Measurements from ENCODE around the gene OGT.
"Not testable (repeated sequence)": the region's sequence is repeated elsewhere in the genome, so short reads cannot be mapped to it uniquely, and the experiment has no call there.

Gene OGT

DNA sequence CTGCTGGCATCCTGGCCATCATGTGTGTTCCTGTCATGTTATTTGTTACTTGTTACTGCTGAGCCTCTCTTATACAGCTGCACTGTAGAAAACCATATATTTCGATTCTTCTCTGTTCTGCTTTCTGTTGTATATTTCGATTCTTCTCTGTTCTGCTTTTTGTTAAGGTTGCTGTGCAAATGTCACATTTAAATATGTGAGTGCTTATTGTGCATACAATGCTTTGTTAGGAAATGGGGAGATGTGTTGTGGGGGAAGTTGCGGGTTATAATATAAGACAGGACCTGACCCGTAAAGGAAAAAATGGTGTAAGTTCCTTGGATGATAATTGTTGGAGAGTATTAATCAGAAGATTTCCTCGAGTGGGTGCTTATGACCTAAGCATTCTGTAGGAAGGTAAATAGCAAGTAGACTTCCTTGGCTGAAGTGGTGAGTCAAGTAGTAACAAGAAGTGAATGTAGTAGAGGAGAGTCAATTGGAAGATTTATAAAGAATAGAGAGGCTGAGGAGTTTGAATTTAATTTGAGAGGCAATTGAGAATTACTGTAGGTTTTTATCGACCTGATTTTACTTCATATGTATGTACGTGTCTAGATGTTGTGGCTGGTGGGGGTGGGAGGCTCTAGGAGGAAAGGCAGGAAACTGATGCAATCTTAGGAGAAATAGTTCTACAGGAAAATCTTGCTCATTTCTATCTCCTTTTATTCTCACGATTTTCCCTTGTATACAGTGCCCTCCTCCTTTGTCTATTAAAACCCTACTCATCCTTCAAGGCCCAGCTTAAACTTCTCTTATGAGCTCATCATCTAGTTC is 8.5 kb downstream of the OGT start:
- no peak for DNase-seq

DNA sequence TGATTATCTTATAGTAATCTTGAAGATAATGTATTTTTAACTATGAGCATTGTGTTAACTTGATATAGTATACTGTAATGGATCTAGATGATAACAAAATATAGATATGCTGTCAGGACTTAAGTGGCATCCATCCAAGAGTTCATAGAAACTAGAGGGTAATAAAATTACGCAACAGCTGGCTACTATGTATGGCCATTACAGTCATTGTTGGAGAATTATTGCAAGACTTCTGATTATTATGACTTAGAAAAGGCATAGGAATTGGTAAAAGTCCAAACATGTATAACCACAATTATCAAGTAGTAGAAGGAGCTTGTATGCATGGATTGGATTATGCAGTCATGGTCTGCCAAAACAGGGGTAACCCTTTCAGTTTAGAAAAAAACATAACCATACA is 9.5 kb downstream of the OGT start:
- no peak for DNase-seq

DNA sequence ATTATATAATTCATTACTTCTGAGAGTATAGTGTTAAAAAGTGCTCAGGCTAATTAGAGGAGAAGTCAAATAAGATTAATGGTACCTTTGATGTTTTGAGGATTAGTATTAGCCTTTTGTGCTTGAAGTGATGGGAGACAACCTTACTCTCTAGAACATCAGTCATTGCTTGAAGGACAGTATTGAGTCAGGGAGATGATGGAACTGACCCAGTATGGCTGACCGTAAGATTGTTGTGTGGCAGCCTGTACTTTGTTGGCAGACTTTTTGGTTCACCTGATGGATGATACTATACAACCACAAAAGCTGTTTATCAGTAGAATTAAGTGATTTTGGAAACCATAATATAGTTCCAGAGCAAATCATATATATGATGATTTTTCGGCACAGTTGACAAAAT is 9.9 kb downstream of the OGT start:
- DNase-seq = no peak

DNA sequence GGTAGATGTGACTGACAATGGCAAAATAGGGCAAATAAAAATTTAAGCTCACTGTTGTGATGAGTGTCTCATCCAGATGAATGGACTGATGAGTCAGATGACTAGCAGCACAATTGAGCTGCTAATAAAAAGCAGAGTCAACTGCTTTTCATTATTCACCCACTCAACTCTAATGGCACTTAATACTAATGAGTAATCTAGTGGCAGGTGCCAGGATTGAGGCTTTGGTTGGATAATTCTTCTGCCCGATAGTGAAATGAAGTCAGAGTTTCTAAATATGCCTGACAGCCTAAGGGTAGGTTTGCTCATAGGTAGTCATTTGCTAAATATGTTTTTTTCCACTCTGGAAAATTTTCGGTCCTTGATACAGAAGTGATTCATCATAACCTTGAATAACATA is 10.4 kb downstream of the OGT start:
- peak; percentile 31 for DNase-seq

DNA sequence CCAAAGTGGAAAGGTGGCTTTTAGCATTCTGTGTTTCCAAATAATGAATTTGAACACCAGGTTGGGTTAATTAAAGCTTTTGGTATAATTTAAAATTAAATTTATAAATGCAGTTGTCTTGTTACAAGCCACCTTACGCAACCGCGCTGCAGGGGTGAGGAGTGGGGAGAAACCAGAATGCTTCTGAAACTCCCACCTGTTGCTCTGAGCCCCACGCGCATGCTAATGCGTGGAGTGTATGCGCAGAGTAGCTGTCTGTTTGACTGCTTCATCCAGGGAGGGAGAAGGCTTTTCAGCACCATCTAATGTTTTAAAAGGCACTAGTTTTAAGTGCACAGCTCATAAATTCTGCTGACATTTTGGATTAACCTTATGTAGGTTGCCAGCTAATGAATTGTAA is 12.5 kb downstream of the OGT start:
- DNase-seq = no peak

DNA sequence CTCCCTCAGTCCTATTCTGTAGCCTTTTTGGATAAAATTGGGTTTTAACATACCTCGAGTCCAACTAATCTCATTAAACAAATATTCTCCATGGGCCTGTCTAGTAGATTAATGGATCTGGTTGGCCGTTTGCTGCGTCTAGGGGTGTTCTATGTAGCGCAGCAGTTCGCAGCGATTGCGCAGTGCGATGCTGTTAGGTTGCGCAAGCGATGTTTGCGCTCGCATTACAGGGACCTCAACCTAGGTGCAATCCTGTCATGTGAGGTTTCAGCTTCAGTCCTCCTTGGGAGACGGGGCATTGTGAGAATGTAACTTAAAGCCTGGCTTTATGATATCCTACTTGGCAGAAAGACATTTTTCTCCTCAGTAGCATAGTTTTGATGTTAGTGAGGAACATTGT is 14.0 kb downstream of the OGT start:
- DNase-seq = no peak

DNA sequence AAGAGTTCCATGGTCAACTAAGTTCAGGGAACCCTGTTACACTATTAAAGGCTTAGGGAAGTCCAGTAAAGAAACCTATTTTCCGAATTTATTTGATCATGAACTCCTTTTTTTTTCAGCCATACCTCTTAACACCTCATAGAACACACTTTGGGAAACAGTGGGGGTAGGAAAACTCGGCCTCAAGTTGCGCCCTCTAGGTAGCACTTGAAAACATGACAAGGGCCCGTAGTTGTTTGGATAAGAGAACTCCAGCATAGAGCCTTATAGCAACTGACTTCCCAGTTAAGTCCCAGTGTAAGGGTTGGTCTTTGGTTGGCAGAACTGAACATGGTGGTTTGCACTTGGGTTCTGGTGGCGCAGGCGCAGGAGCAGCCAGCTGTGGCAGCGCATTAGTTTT is 14.4 kb downstream of the OGT start:
- no peak for DNase-seq

DNA sequence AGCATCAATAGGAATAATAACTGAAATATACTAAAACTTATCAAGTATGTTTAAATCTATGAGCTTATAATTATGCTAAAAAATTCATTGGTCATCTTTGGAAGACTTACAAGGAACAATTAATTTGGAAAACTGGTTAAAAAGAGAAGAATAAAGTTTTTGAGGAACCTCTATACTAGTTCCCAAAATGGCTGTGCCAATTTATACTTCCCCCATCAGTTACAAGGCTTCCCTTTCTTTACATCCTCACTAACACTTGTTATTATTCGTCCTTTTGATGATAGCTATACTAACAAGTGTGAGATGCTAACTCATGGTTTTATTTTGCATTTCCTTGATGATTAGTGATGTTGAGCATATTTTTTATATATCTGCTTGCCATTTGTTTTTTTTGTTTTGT is 17.1 kb downstream of the OGT start:
- DNase-seq = no peak

DNA sequence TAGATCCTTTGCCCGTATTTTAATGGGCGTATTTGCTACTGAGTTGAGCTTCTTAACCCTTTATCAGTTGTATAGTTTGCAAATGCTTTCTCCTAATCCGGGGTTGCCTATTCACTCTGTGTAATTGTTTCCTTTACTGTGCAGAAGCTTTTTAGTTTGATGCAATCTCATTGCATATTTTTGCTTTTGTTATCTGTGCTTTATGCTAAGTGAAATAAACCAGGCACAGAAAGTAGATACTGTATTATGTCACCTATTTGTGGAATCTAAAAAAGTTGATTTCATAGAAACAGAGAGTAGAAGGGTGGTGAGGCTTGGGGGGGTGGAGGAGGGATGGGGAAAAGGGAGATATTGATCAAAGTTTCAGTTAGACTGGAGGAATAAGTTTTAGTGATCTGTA is 17.7 kb downstream of the OGT start:
- DNase-seq = no peak

DNA sequence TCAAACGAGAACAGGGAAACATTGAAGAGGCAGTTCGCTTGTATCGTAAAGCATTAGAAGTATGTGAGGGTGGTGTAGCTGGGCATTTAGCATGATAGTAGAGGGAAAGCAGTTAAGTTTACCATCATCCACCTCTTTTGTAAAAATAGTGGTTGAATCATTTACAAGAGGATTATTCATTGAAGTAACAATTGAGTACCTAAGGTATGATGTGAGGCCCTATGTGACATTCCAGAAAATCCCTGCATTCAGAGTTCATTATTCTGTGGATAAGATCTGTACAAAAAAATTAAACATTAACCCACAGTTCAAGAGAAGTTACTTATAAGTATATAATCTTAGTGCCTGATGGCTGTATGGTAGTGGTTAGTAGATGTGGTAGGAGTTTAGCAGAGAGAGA is 23.1 kb downstream of the OGT start:
- no peak for DNase-seq

DNA sequence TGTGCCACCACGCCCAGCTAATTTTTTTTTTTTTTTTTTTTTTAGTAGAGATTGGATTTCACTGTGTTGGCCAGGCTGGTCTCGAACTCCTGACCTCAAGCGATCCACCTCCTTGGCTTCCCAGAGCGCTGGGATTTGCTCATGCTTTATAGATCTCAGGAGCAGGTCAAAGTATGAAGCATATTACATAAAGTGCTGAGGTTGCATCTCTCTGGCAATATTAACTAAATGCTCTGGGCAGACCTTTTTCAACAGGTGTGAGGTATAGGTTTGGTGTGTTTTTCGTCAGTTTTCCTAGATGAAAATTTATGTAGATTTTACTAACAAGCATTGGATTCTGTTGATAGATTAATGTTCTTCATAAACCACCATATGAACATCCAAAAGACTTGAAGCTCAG is 26.0 kb downstream of the OGT start:
- no peak for DNase-seq

DNA sequence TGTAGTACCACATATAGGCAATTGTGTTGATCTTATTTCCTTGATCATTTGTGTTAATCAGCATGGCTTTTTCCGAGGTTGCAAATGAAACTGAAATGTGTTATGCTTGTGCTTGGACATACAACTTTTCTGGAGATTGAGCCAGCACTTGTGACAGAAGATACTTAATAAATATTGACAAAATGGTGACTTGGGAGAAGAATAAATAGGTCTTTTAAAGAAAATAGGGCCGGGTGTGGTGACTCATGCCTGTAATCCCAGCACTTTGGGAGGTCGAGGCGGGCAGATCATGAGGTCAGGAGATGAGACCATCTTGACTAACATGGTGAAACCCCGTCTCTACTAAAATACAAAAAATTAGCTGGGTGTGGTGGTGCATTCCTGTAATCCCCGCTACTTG is 26.9 kb downstream of the OGT start:
- not testable (repeated sequence) for DNase-seq

DNA sequence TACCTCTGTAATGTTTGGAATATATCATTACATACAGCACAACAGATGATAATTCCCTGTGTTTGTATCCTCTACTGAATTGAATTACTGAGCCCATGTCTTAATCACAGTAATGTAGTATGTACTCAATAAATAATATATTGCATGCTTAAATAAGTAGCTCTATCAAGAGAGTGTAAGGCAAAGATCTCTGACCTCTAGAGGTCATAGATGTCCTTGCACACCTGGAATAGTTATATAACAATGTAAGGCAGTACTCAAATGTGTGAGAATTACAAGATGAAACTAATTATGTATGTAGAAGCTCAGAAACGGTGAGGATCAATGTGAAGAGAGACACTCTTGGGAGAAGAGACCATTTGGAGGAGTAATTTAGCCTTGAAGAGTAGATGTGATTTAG is 31.0 kb downstream of the OGT start:
- no peak for DNase-seq

DNA sequence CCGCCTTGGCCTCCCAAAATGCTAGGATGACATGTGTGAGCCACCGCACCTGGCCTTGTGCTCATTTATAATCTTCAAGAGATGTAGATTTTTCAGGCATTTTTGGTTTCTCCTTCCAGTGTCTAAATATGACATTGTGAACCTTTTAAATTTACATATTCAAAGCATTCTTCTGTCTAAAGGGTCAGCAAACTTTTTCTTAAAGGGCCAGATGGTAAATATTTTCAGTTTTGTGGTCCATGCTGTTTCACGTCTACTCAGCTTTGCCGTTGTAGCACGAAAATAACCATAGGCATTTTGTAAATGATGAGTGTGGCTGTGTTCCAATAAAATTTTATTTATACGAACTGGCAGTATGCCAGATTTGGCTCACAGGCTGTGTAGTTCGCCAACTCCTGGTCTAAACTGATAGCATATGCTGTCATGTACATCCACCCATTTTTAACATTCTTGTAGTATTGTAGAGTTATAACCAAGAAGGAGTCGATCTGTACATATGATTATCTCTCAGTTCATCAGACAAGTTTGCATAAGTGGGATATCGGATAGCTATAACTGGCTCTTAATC is 32.7 kb downstream of the OGT start:
- DNase-seq = no peak

DNA sequence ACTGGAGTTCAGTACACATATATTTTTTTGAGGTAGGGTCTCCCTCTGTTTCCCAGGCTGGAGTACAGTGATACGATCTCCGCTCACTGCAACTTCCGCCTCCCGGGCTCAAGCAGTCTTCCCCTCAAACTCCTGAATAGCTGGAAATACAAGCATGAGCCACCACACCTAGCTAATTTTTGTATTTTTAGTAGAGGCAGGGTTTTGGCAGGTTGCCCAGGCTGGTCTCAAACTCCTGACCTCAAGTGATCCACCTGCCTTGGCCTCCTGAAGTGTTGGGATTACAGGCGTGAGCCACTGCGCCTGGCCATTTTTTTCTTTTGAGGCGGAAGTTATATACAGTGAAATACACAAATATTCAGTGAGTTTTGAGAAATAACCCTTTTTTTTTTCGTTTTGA is 38.5 kb downstream of the OGT start:
- not testable (repeated sequence) for DNase-seq

DNA sequence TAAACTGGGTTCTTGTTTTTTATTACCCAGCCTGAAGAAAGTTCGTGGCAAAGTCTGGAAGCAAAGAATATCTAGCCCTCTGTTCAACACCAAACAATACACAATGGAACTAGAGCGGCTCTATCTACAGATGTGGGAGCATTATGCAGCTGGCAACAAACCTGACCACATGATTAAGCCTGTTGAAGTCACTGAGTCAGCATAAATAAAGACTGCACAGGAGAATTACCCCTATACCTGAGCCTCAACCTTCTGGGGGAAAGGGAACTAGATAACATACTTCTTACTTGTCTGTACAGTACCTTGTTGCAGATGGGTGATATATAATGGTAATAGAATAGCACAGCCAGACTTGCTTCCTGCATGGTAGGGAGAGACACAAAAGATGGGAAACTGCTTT is 40.7 kb downstream of the OGT start:
- DNase-seq = no peak

DNA sequence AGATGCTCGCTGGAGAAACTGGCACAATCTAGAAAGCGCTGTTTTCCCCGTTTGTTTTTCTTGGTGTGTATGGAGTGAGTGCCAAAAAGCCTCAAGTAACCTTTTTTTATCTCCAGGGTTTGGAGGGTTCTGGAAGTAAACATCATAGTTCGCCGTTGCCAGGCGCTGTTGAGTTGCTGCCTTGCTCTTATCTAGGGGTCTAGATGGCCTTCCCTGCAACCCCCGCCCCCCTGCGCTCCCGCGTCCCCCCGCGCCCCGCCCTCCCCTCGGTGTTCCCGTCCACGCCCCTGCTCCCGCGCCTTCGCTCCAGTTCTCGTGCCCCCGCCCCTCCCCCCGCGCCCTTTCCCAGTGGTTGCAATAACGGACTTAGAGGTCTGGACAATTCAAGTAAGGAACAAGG is 44.8 kb downstream of the OGT start:
- DNase-seq = no peak

DNA sequence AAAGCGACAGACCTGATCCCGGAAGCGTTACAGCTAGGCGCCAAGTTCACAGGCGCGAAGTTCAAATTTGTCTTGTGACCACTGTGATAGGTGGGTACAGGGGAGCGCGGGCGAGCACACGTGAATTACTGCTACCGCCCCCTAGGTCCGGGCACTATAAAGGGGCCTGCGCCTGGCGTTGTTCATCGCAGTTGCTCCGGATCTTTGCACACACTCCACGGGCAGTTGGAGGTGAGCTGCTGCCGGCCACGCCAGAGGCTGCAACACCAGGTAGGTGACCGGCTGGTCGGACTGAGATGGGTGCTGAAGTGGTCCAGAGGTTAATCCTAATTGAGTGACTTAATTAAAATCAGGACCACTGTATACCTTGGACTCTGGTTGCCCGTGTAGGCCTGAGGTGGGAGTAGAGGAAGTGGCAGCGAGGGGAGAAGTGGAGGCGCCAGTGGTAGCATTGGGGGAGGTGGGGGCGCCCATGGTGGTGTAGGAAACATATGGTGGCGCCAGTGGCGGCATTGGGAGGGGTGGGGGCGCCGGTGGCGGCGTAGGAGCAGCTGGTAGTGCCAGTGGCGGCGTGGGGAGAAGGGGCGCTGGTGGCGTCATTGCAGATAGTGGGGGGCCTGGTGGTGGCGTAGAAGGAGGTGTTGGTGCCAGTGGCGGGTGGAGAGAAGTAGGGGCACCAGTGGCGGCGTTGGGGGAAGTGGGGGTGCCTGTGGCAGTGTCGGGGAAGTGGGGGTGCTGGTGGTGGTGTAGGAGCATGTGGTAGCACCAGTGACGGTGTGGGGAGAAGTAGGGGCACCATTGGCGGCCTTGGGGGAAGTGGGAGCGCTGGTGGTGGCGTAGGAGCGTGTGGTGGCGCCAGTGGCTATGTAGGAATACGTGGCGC is 45.6 kb downstream of the OGT start, which contains the start of gene GCNA:
GCNA (plus strand) TSS at position 185 of the 883 bp plus-strand sequence. CDS start 2,385 bp downstream, outside the sequence.
- DNase-seq = no peak

DNA sequence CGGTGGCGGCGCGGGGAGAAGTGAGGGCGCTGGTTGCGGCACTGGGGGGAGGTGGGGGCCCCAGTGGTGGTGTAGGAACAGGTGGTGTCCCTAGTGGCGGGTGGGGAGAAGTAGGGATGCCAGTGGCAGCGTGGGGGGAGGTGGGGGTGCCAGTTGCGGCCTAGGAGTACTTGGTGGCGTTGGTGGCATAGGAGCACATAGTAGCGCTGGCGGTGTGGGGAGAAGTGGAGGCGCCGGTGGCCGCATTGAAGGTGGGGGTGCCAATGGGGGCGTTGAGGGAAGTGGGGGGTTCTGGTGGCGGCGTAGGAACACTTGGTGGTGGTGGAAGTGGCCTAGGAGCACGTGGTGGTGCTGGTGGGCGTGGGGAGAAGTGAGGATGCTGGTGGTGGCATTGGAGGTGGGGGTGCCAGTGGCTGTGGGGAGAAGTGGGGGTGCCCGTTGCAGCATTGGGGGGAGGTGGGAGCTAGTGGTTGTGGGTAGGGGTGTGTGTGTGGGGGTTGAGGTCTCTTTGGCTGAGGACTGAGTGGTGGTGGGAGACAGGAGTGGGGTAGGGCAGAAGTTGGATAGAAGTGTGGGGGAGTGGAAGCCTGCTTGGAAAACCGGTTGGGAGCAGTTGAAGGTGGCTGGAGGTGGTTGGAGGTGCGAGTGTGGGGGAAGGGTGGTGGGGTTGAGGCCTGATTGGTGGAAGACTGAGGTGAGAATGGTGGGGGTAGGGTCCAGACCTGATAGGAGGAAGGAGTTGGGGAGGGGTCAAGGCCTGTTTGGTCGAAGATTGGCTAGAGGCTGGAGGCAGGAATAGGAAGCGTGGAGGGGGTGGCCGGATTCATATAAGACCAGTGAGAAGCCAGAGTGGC is 46.5 kb downstream of the OGT start:
- DNase-seq = no peak

DNA sequence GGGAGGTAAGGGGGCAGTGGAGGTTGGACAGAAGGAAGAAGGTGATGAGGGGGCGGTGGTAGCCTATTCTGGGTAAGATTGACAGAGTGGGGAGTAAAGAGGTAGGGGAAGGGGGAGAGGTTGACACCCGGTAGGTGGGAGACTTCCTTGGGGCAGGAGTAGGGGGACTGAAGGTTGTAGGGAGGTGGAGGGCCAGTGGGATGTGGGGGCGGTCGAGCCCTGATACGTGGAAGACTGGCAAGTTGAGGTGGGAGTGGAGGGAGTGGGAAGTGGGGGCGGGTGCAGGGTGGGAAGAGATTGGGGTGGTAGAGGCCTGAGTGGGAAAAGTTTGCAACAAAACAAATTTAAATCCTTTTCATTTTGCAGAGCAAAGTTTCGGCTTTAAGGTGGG is 47.1 kb downstream of the OGT start:
- DNase-seq = no peak

DNA sequence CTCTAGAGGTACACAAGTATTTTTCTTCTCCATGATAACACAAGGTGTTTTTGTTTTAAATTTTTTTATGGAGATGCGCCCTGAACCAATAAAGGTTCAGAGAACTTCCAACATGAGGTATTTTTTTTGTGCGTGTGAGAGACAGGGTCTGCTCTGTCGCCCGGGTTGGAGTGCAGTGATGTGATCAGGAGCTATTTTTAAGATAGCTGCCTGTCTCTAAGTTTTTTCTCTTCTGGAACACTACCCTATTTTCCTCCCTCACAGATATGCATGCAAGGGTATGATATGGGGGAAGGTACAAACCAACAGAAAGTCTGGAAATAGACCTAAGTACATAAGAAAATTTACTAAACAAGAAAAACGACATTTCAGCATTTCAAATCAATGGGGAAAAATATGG is 48.3 kb downstream of the OGT start:
- DNase-seq = no peak

DNA sequence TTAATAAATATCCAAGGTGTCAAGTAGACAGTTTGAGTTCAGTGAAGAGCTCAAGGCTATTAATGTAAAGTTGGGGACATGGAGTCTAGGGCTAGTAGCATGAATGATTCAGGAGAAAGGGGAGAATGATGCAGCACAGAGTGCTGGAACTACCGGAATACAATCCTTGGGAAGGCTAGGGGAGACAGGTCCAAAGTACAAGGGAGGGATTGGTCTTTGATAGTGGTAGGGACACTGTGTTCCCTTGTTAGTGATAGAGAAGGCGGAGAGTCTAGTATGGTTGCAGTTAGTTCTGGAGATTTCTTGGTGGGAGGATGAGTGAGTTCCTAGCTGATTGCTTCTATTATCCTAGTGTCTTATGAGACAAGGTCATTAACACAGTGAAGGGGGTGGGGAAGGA is 54.0 kb downstream of the OGT start:
- no peak for DNase-seq

DNA sequence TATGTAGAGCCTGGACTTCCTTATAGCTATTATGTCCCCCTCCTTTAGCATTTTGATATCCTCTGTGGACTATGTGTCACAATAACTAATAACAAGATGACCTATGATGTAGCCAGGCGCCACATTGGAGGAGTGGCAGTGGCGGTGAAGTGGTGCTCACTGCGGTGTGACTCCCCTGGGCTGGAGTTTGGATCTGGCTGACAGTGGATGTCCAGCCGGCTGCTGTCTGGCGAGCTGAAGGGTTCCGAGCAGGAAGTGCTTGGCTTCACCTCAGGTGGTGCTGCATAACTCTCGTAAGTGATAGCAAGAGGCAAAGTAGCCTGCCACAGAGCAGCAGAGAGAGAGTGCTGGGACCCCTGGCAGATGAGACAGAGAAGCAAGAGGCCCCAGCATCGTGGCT is 60.3 kb downstream of the OGT start:
- not testable (repeated sequence) for DNase-seq
